ENCODE results near the gene LRRC49.

The LRRC49 gene

GRCh38 chr15:70892002-70892911, at the start of gene LRRC49, which contains the start of gene THAP10:
Gene LRRC49, plus strand, starts transcription at chr15:70892826. Its CDS starts 69 bp downstream, at chr15:70892895.
Gene THAP10, minus strand, starts transcription at chr15:70892433. Its CDS starts 161 bp downstream, at chr15:70892272.
- peak within 1 kb of the TSS; percentile 54 for H3K27ac ChIP-seq (ENCODE audit: low read length)
- H3K9ac ChIP-seq (ENCODE audit: low read length): peak within 1 kb of the TSS; percentile 75
- no peaks in the 10 kb centered on the region for H3K27me3 ChIP-seq (ENCODE audit: control insufficient read depth, insufficient read depth, low read length)
- H3K4me1 ChIP-seq (ENCODE audit: control insufficient read depth, low read depth, low read length): peaks cover 17% of the 10 kb centered on the region
- no peaks in the 10 kb centered on the region for H3K36me3 ChIP-seq (ENCODE audit: control insufficient read depth, low read depth, low read length)
- no peaks in the 10 kb centered on the region for H3K9me3 ChIP-seq (ENCODE audit: control insufficient read depth, low read depth, low read length)
- peak within 1 kb of the TSS; percentile 91 for H3K4me3 ChIP-seq (ENCODE audit: low read length)

GRCh38 chr15:70845602-70846360, 46.8 kb upstream of the LRRC49 start:
- Histone ChIP-seq H3K27ac (ENCODE audit: low read length) (no peak overlapping the region), H3K9me3 (ENCODE audit: control insufficient read depth, low read depth, low read length) (no peaks in the 10 kb centered on the region), H3K4me3 (ENCODE audit: low read length) (no peak overlapping the region), H3K36me3 (ENCODE audit: control insufficient read depth, low read depth, low read length) (no peaks in the 10 kb centered on the region), H3K27me3 (ENCODE audit: control insufficient read depth, insufficient read depth, low read length) (no peaks in the 10 kb centered on the region), H3K9ac (ENCODE audit: low read length) (no peak overlapping the region), H3K4me1 (ENCODE audit: control insufficient read depth, low read depth, low read length) (no peaks in the 10 kb centered on the region)

GRCh38 chr15:70851889-70852288, 40.7 kb upstream of the LRRC49 start:
- no peak overlapping the region for H3K4me3 ChIP-seq (ENCODE audit: low read length)
- no peak overlapping the region for H3K27ac ChIP-seq (ENCODE audit: low read length)
- H3K9ac ChIP-seq (ENCODE audit: low read length): no peak overlapping the region
- H3K27me3 ChIP-seq (ENCODE audit: control insufficient read depth, insufficient read depth, low read length): peaks cover 6% of the 10 kb centered on the region
- H3K36me3 ChIP-seq (ENCODE audit: control insufficient read depth, low read depth, low read length): peaks cover 4% of the 10 kb centered on the region
- peaks cover 10% of the 10 kb centered on the region for H3K4me1 ChIP-seq (ENCODE audit: control insufficient read depth, low read depth, low read length)
- H3K9me3 ChIP-seq (ENCODE audit: control insufficient read depth, low read depth, low read length): no peaks in the 10 kb centered on the region

GRCh38 chr15:70852501-70853317, 39.9 kb upstream of the LRRC49 start:
- H3K27ac ChIP-seq (ENCODE audit: low read length): no peak overlapping the region
- peak overlapping the region; percentile 51 for H3K9ac ChIP-seq (ENCODE audit: low read length)

GRCh38 chr15:70853318-70853972, 39.2 kb upstream of the LRRC49 start:
- H3K36me3 ChIP-seq (ENCODE audit: control insufficient read depth, low read depth, low read length): peaks cover 4% of the 10 kb centered on the region
- peak overlapping the region; percentile 79 for H3K4me3 ChIP-seq (ENCODE audit: low read length)
- H3K9me3 ChIP-seq (ENCODE audit: control insufficient read depth, low read depth, low read length): no peaks in the 10 kb centered on the region
- H3K27me3 ChIP-seq (ENCODE audit: control insufficient read depth, insufficient read depth, low read length): peaks cover 6% of the 10 kb centered on the region
- H3K9ac ChIP-seq (ENCODE audit: low read length): peak overlapping the region; percentile 51
- no peak overlapping the region for H3K27ac ChIP-seq (ENCODE audit: low read length)
- peaks cover 10% of the 10 kb centered on the region for H3K4me1 ChIP-seq (ENCODE audit: control insufficient read depth, low read depth, low read length)

More at GRCh38 chr15:70852501-70853317, 39.9 kb upstream of the LRRC49 start:
- peaks cover 6% of the 10 kb centered on the region for H3K27me3 ChIP-seq (ENCODE audit: control insufficient read depth, insufficient read depth, low read length)
- peak overlapping the region; percentile 79 for H3K4me3 ChIP-seq (ENCODE audit: low read length)
- H3K36me3 ChIP-seq (ENCODE audit: control insufficient read depth, low read depth, low read length): peaks cover 4% of the 10 kb centered on the region
- no peaks in the 10 kb centered on the region for H3K9me3 ChIP-seq (ENCODE audit: control insufficient read depth, low read depth, low read length)
- peaks cover 10% of the 10 kb centered on the region for H3K4me1 ChIP-seq (ENCODE audit: control insufficient read depth, low read depth, low read length)

- Histone ChIP-seq H3K27me3 (ENCODE audit: control insufficient read depth, insufficient read depth, low read length) (peaks cover 6% of the 10 kb centered on the region), H3K36me3 (ENCODE audit: control insufficient read depth, low read depth, low read length) (peaks cover 4% of the 10 kb centered on the region), H3K27ac (ENCODE audit: low read length) (no peak within 1 kb of the TSS), H3K9me3 (ENCODE audit: control insufficient read depth, low read depth, low read length) (no peaks in the 10 kb centered on the region), H3K4me1 (ENCODE audit: control insufficient read depth, low read depth, low read length) (peaks cover 10% of the 10 kb centered on the region), H3K9ac (ENCODE audit: low read length) (peak within 1 kb of the TSS; percentile 51), H3K4me3 (ENCODE audit: low read length) (peak within 1 kb of the TSS; percentile 79)
Measured at GRCh38 chr15:70853973-70854665, 38.5 kb upstream of the LRRC49 start, which contains the start of gene LARP6. Gene LARP6, minus strand, starts transcription at chr15:70854157. Its CDS starts 69 bp downstream, at chr15:70854088.

GRCh38 chr15:70854666-70854976, 38.0 kb upstream of the LRRC49 start:
- H3K27ac ChIP-seq (ENCODE audit: low read length): no peak overlapping the region
- H3K36me3 ChIP-seq (ENCODE audit: control insufficient read depth, low read depth, low read length): peaks cover 4% of the 10 kb centered on the region
- peaks cover 6% of the 10 kb centered on the region for H3K27me3 ChIP-seq (ENCODE audit: control insufficient read depth, insufficient read depth, low read length)
- peak overlapping the region; percentile 50 for H3K9ac ChIP-seq (ENCODE audit: low read length)
- H3K4me1 ChIP-seq (ENCODE audit: control insufficient read depth, low read depth, low read length): peaks cover 10% of the 10 kb centered on the region
- no peaks in the 10 kb centered on the region for H3K9me3 ChIP-seq (ENCODE audit: control insufficient read depth, low read depth, low read length)
- H3K4me3 ChIP-seq (ENCODE audit: low read length): peak overlapping the region; percentile 76

GRCh38 chr15:70855764-70856163, 36.9 kb upstream of the LRRC49 start:
- H3K9ac ChIP-seq (ENCODE audit: low read length): no peak overlapping the region
- peaks cover 10% of the 10 kb centered on the region for H3K4me1 ChIP-seq (ENCODE audit: control insufficient read depth, low read depth, low read length)
- H3K4me3 ChIP-seq (ENCODE audit: low read length): no peak overlapping the region
- no peak overlapping the region for H3K27ac ChIP-seq (ENCODE audit: low read length)
- H3K36me3 ChIP-seq (ENCODE audit: control insufficient read depth, low read depth, low read length): peaks cover 4% of the 10 kb centered on the region
- H3K27me3 ChIP-seq (ENCODE audit: control insufficient read depth, insufficient read depth, low read length): peaks cover 6% of the 10 kb centered on the region
- no peaks in the 10 kb centered on the region for H3K9me3 ChIP-seq (ENCODE audit: control insufficient read depth, low read depth, low read length)

- Histone ChIP-seq H3K4me3 (ENCODE audit: low read length) (no peak overlapping the region), H3K4me1 (ENCODE audit: control insufficient read depth, low read depth, low read length) (peaks cover 10% of the 10 kb centered on the region)
Measured at GRCh38 chr15:70856177-70856883, 36.3 kb upstream of the LRRC49 start.

More at GRCh38 chr15:70856177-70856883, 36.3 kb upstream of the LRRC49 start:
- Histone ChIP-seq H3K27me3 (ENCODE audit: control insufficient read depth, insufficient read depth, low read length) (peaks cover 6% of the 10 kb centered on the region), H3K9me3 (ENCODE audit: control insufficient read depth, low read depth, low read length) (no peaks in the 10 kb centered on the region), H3K27ac (ENCODE audit: low read length) (no peak overlapping the region), H3K9ac (ENCODE audit: low read length) (no peak overlapping the region), H3K36me3 (ENCODE audit: control insufficient read depth, low read depth, low read length) (peaks cover 4% of the 10 kb centered on the region)

Data from iPS-18a (cell line).